ENCODE measurements around the gene NDUFAF8. TPM values are rescaled to one million over a fixed set of nuclear protein-coding genes. Genes with fewer than 3 reads are reported as not detected.
A peak's percentile ranks its signal among the peaks of the same experiment; 100 is the strongest.

NDUFAF8 gene
- total RNA-seq, 4 donors from 2014 or later, result 22.3 to 35.4 (median 29.9) TPM; not detected in 1

DNA sequence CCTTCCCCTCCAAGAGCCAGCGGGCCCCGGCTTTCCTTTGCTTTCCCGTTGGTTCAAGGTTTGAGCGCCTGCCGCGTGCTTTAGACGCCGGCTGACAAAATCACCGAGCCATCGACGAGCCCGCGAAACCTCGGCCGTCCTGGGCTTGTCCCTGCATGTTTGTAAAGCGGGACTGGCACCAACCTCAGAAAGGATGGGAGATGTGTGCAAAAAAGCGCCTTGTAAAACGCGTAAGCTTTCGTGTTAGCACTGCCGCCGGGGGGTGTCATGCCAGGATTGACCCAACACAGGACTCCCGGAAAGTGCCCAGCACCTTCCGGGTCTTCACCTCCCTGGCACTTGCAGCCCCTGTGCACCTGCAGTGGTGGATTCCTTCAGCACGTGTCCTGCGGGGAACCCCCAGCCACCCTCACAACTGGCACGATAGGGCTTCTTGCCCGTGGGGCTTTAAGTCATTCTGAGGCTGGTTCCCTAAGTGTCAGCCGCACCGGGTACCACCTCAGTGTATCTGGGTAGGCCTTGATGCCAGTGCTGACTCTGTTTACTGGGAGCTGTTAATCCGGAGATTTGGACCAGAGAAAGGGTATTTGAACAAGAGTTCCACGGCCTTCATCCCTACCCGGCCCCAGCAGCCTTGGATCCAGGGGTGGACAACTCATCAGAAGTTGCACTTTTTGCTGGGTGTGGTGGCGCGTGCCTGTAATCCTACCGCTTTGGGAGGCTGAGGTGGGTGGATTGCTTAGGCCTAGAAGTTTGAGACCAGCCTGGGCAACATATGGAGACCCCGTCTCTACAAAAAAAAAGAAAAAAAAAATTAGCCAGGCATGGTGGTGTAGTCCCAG is 817 bp downstream of the NDUFAF8 start:
- H3K4me1 ChIP-seq, result peaks cover 15 to 30% (median 25%) of the 10 kb centered on the region in 4 donors
- peak overlapping the region; percentile 83 to 95 (median 90) for H3K27ac ChIP-seq
- TF ChIP-seq, protein P1, sequence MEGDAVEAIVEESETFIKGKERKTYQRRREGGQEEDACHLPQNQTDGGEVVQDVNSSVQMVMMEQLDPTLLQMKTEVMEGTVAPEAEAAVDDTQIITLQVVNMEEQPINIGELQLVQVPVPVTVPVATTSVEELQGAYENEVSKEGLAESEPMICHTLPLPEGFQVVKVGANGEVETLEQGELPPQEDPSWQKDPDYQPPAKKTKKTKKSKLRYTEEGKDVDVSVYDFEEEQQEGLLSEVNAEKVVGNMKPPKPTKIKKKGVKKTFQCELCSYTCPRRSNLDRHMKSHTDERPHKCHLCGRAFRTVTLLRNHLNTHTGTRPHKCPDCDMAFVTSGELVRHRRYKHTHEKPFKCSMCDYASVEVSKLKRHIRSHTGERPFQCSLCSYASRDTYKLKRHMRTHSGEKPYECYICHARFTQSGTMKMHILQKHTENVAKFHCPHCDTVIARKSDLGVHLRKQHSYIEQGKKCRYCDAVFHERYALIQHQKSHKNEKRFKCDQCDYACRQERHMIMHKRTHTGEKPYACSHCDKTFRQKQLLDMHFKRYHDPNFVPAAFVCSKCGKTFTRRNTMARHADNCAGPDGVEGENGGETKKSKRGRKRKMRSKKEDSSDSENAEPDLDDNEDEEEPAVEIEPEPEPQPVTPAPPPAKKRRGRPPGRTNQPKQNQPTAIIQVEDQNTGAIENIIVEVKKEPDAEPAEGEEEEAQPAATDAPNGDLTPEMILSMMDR (IDR thresholded peaks at IDR 0.05), result no peak
- TF ChIP-seq POLR2A (IDR thresholded peaks at IDR 0.05), result peak; percentile 6
- H3K27me3 ChIP-seq, result no peaks in the 10 kb centered on the region
- no peaks in the 10 kb centered on the region for H3K36me3 ChIP-seq
- DNase-seq, result no peak
- in situ Hi-C loops (cut with MboI; ENCODE audit: low pct_ligation_motif_present in 1 of 4, low pct_unique_long_range_greater_than_20kb in 1 of 4, low sequenced_read_pairs in 3 of 4) (no loop called here), intact Hi-C loops (cut with DNase I; ENCODE audit: low total_unique reads) (loop anchor here (5.0 to 10.0 kb wide), 3 partner anchors 55 to 248 kb away; partner anchors contain the start of genes CHMP6 and SLC38A10)
- peak overlapping the region; percentile 84 to 100 (median 96) for H3K4me3 ChIP-seq
- H3K9me3 ChIP-seq, result no peaks in the 10 kb centered on the region
- WGBS, 2 donors (ENCODE audit: low coverage in 1 of 2), result 14% methylated on average over 37 of the region's 37 CpGs; no CpG with 5 or more reads in 1 of the 2 donors

DNA sequence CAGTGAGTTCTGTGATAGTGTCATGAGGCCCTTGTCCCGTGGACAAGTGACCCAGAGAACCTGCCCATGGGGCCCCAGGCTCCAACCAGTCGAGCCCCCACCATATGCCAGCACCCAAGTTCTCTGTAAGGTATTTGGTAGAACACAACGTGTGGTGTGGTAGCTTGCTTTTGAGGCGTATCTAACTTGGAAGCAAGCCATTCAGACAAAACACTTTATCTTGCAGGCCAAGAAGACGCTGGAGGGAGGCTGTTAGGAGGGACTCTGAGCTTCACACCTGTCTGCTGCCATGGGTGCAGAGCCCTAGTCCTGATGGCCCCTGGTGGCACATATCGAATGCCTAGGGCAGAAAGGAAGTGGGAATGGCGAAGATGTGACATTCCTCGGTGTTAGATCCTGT is 1.6 kb downstream of the NDUFAF8 start:
- intact Hi-C loops (cut with DNase I; ENCODE audit: low total_unique reads), result loop anchor here (5.0 kb wide), 2 partner anchors 98 to 248 kb away; partner anchors contain the start of gene CHMP6
- in situ Hi-C loops (cut with MboI; ENCODE audit: low pct_ligation_motif_present in 1 of 4, low pct_unique_long_range_greater_than_20kb in 1 of 4, low sequenced_read_pairs in 3 of 4), result no loop called here
- Histone ChIP-seq H3K9me3 (no peaks in the 10 kb centered on the region), H3K27ac (no peak overlapping the region), H3K36me3 (no peaks in the 10 kb centered on the region), H3K27me3 (no peaks in the 10 kb centered on the region), H3K4me1 (peaks cover 15 to 30% (median 25%) of the 10 kb centered on the region in 4 donors), H3K4me3 (no peak overlapping the region)
- TF ChIP-seq POLR2A (IDR thresholded peaks at IDR 0.05) (no peak), EP300 (IDR thresholded peaks at IDR 0.05; ENCODE audit: low read depth) (no peak), POLR2AphosphoS5 (IDR thresholded peaks at IDR 0.05) (no peak)
- TF ChIP-seq, protein P1 (IDR thresholded peaks at IDR 0.05), result no peak
- 77 to 100% methylated on average over 2 to 8 of the region's 8 CpGs for WGBS, 2 donors (ENCODE audit: low coverage in 1 of 2)
- no peak for DNase-seq

DNA sequence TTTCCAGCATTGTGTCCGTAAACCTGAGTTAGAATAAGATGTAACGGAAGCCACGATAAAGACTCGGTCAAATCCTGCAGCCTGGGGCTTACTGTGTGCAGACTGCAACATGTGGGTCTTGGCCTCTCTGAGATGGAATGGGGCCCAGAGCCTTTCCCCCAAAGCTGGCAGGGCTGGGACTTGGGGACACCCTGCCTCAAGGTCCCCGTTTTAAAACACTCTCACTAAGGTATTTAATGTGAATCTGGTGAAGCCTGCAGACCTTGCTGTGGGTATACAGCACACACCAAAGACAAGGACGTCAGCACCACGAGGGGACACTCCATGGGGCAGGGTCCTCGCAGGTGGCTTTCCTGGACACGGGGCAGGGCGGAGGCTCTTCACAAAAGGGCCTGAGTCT is 2.1 kb downstream of the NDUFAF8 start:
- TF ChIP-seq POLR2A (IDR thresholded peaks at IDR 0.05) (no peak), POLR2AphosphoS5 (IDR thresholded peaks at IDR 0.05) (no peak), EP300 (IDR thresholded peaks at IDR 0.05; ENCODE audit: low read depth) (no peak)
- TF ChIP-seq, protein P1 (IDR thresholded peaks at IDR 0.05), result no peak
- in situ Hi-C loops (cut with MboI; ENCODE audit: low pct_ligation_motif_present in 1 of 4, low pct_unique_long_range_greater_than_20kb in 1 of 4, low sequenced_read_pairs in 3 of 4), result no loop called here
- 89 to 100% methylated on average over 2 to 10 of the region's 10 CpGs for WGBS, 2 donors (ENCODE audit: low coverage in 1 of 2)
- Histone ChIP-seq H3K9me3 (no peaks in the 10 kb centered on the region), H3K27ac (no peak overlapping the region), H3K27me3 (no peaks in the 10 kb centered on the region), H3K36me3 (no peaks in the 10 kb centered on the region), H3K4me3 (no peak overlapping the region), H3K4me1 (peaks cover 15 to 30% (median 25%) of the 10 kb centered on the region in 4 donors)
- intact Hi-C loops (cut with DNase I; ENCODE audit: low total_unique reads), result loop anchor here (5.0 kb wide), 2 partner anchors 99 to 249 kb away; partner anchors contain the start of gene CHMP6
- DNase-seq, result no peak

DNA sequence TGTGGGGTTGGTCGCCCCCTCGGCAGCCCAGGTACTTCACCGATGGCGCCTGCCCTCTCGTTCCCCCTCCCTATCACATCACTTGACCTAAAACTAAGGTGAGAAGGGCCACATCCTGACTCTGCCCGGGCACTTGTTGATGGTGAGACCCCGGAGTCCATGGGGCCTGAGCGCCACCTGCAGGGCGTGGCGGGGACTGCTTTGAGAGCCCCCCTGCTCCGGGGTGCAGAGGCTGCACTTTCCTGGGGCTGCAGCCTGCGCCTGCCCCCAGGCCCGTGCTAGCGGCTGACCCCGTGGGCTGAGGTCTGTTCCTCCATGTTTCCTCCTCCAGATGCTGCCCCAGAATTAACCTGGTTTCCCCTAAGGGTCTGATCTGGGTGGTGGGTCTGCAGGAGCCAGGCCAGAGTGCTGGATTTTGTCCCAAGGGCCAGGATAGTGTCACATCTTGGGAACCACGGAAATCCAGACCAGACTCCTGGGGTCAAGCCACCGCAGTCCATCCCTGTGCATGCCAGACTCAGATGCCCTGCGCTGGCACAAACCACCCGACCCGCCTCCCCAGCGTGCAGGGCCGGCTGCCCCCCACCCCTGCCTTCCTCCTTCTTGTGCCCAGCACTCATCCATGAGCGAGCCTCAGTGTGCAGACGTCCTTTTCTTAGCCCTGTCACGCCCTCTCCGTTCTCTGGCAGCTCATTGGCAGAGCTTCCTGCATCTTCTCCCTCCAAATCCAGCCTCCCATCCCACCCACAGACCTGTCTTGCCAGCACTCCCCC is 2.7 kb downstream of the NDUFAF8 start:
- Histone ChIP-seq H3K27me3 (no peaks in the 10 kb centered on the region), H3K27ac (no peak overlapping the region), H3K9me3 (no peaks in the 10 kb centered on the region), H3K4me1 (peaks cover 15 to 29% (median 25%) of the 10 kb centered on the region in 4 donors), H3K36me3 (no peaks in the 10 kb centered on the region), H3K4me3 (no peak overlapping the region)
- intact Hi-C loops (cut with DNase I; ENCODE audit: low total_unique reads), result loop anchor here (5.0 kb wide), 2 partner anchors 100 to 250 kb away; partner anchors contain the start of gene CHMP6
- in situ Hi-C loops (cut with MboI; ENCODE audit: low pct_ligation_motif_present in 1 of 4, low pct_unique_long_range_greater_than_20kb in 1 of 4, low sequenced_read_pairs in 3 of 4), result no loop called here
- WGBS, 2 donors (ENCODE audit: low coverage in 1 of 2), result 59 to 93% methylated on average over 3 to 23 of the region's 26 CpGs
- TF ChIP-seq, protein P1 (IDR thresholded peaks at IDR 0.05), result peak; percentile 61 to 79 (median 70)
- TF ChIP-seq POLR2AphosphoS5 (IDR thresholded peaks at IDR 0.05), result no peak
- peak; percentile 51 for DNase-seq

Measured in transverse colon (tissue), 4 donors.